CD14-positive monocyte (primary cell): Measurements from ENCODE around the gene CDKAL1. TPM values are rescaled to one million over a fixed set of nuclear protein-coding genes. Genes with fewer than 3 reads are reported as not detected.

Experiments
- DNase-seq, 3 donors: peaks; one replicate each; pipeline ENCODE4 v3.0.0-alpha.2; 2011 to 2022
- H2AFZ ChIP-seq: 2 replicates; pipeline ENCODE4 v1.6.0; 2012; ENCODE audit warnings: mild to moderate bottlenecking, low read depth, low read length, inconsistent platforms; ENCODE audit not compliant: insufficient read depth, poor library complexity, severe bottlenecking
- H3K27ac ChIP-seq, 2 donors: 1 replicate in 1 of 2; 2 replicates in 1 of 2; pipeline ENCODE4 v1.5.1; 2012 to 2013; ENCODE audit warnings: low read length in 2 of 2, control low read depth in 1 of 2, inconsistent platforms in 1 of 2, low read depth in 1 of 2, mild to moderate bottlenecking in 1 of 2
- H3K27me3 ChIP-seq, 2 donors: one replicate each; pipeline versions ENCODE4 v1.6.0 to v1.6.1; 2011 to 2013; ENCODE audit warnings: low read length in 2 of 2; ENCODE audit not compliant: control insufficient read depth in 2 of 2, insufficient read depth in 2 of 2
- H3K36me3 ChIP-seq, 2 donors: replicated peaks in 1 of 2; 1 replicate in 1 of 2; 2 replicates in 1 of 2; pipeline versions ENCODE4 v1.5.1 to v1.6.1; 2012 to 2013; ENCODE audit warnings: low read length in 2 of 2, control low read depth in 1 of 2, inconsistent platforms in 1 of 2, mild to moderate bottlenecking in 1 of 2; ENCODE audit not compliant: insufficient read depth in 2 of 2, control insufficient read depth in 1 of 2
- H3K4me1 ChIP-seq, 2 donors: 1 replicate in 1 of 2; 2 replicates in 1 of 2; pipeline versions ENCODE4 v1.5.1 to v1.6.1; 2012 to 2013; ENCODE audit warnings: low read length in 2 of 2, control low read depth in 1 of 2, inconsistent platforms in 1 of 2, mild to moderate bottlenecking in 1 of 2, moderate library complexity in 1 of 2; ENCODE audit not compliant: insufficient read depth in 2 of 2, control insufficient read depth in 1 of 2
- H3K4me2 ChIP-seq: replicated peaks from 2 replicates; pipeline ENCODE3; 2012; ENCODE audit warnings: low read length, moderate library complexity, mild to moderate bottlenecking; ENCODE audit not compliant: poor library complexity, severe bottlenecking; ENCODE audit errors: extremely low read depth
- H3K4me3 ChIP-seq, 3 experiments: fragments of 200-600 bp in 1 of 3; sonication (generic) in 1 of 3; replicated peaks in 1 of 3; 1 replicate in 2 of 3; 2 replicates in 1 of 3; pipeline ENCODE4 v1.5.1; 2011 to 2013; ENCODE audit warnings: low read length in 3 of 3, mild to moderate bottlenecking in 3 of 3, control low read depth in 2 of 3, low read depth in 2 of 3, inconsistent platforms in 1 of 3, moderate library complexity in 1 of 3
- H3K79me2 ChIP-seq: 2 replicates; pipeline ENCODE4 v1.6.0; 2012; ENCODE audit warnings: mild to moderate bottlenecking, control low read depth, inconsistent platforms, low read length, moderate library complexity; ENCODE audit not compliant: insufficient read depth
- H3K9ac ChIP-seq: 2 replicates; pipeline ENCODE4 v1.6.0; 2017; ENCODE audit warnings: low read length, mild to moderate bottlenecking; ENCODE audit not compliant: insufficient read depth, poor library complexity, severe bottlenecking
- H3K9me3 ChIP-seq, 2 donors: replicated peaks in 1 of 2; 1 replicate in 1 of 2; 2 replicates in 1 of 2; pipeline versions ENCODE4 v1.5.1 to v1.6.1; 2012 to 2013; ENCODE audit warnings: low read length in 2 of 2, control low read depth in 1 of 2; ENCODE audit not compliant: control insufficient read depth in 1 of 2, insufficient read depth in 1 of 2
- H4K20me1 ChIP-seq: 2 replicates; pipeline ENCODE4 v1.6.0; 2012; ENCODE audit warnings: mild to moderate bottlenecking, low read length, control low read depth, moderate library complexity; ENCODE audit not compliant: insufficient read depth
- H3K27ac Mint-ChIP-seq, 7 donors: one replicate each; pipeline ENCODE4 v1.8.0; 2020; ENCODE audit warnings: mild to moderate bottlenecking in 7 of 7, mixed read lengths in 7 of 7, moderate library complexity in 6 of 7, inconsistent platforms in 2 of 7
- H3K27me3 Mint-ChIP-seq, 3 donors: one replicate each; pipeline ENCODE4 v1.8.0; 2021 to 2022; ENCODE audit warnings: low read depth in 3 of 3, mild to moderate bottlenecking in 3 of 3, mixed read lengths in 3 of 3, moderate library complexity in 3 of 3, inconsistent platforms in 1 of 3
- H3K36me3 Mint-ChIP-seq, 2 donors: one replicate each; pipeline ENCODE4 v1.8.0; 2020; ENCODE audit warnings: mixed read lengths in 2 of 2, inconsistent platforms in 1 of 2, mild to moderate bottlenecking in 1 of 2
- H3K4me1 Mint-ChIP-seq: one replicate; pipeline ENCODE4 v1.8.0; 2020; ENCODE audit warnings: mild to moderate bottlenecking, mixed read lengths
- H3K4me3 Mint-ChIP-seq, 2 donors: one replicate each; pipeline ENCODE4 v1.8.0; 2020; ENCODE audit warnings: mild to moderate bottlenecking in 2 of 2, mixed read lengths in 2 of 2, moderate library complexity in 1 of 2
- H3K9me3 Mint-ChIP-seq, 7 donors: one replicate each; pipeline ENCODE4 v1.8.0; 2020 to 2022; ENCODE audit warnings: mixed read lengths in 7 of 7, mild to moderate bottlenecking in 6 of 7, moderate library complexity in 6 of 7, inconsistent platforms in 2 of 7
- CTCF ChIP-seq: fragments of 200-600 bp; IDR thresholded peaks from one replicate; pipeline ENCODE4 v1.8.0; 2022; ENCODE audit warnings: antibody characterized with exemption, mild to moderate bottlenecking
- WGBS: methylation state at CpG from one replicate; pipeline ENCODE4 v1.1.5; 2013; ENCODE audit warnings: missing lambda C conversion rate; ENCODE audit not compliant: insufficient coverage; 5-methylcytosine and 5-hydroxymethylcytosine counted together
- intact Hi-C, 2 donors: fragments of 100-400 bp; cut with micrococcal nuclease; formaldehyde crosslinking; loops; one replicate each; pipeline versions ENCODE4 v1.15.0 to v1.15.1; 2023
- polyA plus RNA-seq, 3 donors: library from polyadenylated mRNA; depleted of rRNA in 1 of 3; unstranded in 2 of 3; stranded (reverse) in 1 of 3; fragments of 300-500 nt in 2 of 3; fragments of >200 nt in 1 of 3; fragmentation: Illumina TruSeq in 2 of 3; gene quantifications; 1 replicate in 2 of 3; 2 replicates in 1 of 3; pipeline ENCODE4 v1.2.3, GENCODE V29; 2012 to 2021

The CDKAL1 gene
- polyA plus RNA-seq, 3 donors = 3.2 to 12.4 (median 8.3) TPM

DNA sequence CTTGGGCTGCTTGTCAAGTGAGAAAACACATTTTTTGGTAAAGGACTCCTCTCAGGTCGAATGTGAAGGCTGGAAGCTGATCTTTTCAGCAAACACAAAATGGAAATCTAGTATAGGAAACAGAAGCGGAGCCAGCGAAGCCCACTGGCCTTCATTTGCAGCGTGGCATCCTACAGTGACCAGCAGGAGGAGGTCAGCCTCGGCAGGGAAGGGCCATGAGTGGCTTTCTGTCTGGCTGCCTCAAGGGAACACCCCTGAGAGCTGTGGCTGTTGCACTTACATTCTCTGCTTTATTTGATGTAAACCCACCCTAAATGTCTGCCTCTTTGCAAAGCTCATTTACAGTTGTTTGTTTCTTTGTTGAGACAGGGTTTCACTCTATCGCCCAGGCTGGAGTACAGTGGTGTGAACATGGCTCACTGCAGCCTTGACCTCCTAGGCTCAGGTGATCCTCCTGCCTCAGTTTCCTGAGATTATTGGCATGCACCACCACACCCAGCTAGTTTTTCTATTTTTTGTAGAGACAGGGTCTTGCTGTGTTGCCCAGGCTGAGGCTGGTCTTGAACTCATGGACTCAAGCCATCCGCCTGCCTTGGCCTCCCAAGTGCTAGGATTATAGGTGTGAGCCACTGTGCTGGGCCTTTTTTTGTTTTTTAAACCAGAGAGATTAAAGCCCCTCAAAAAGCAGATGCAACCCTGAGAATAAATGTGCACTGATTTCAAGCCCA lies 737.3 kb downstream of the CDKAL1 start:
- intact Hi-C loops = no loop called here
- Histone ChIP-seq H4K20me1 (no peaks in the 10 kb centered on the region), H2AFZ (no peak overlapping the region), H3K9me3 (peaks cover 0 to 14% of the 10 kb centered on the region in 2 donors), H3K4me2 (no peak overlapping the region), H3K4me3 (no peak overlapping the region), H3K9ac (no peak overlapping the region), H3K79me2 (no peaks in the 10 kb centered on the region), H3K36me3 (no peaks in the 10 kb centered on the region), H3K4me1 (no peaks in the 10 kb centered on the region), H3K27me3 (no peaks in the 10 kb centered on the region), H3K27ac (no peak overlapping the region)
- Mint-ChIP-seq H3K4me1 (no peaks in the 10 kb centered on the region), H3K4me3 (no peak overlapping the region), H3K9me3 (peaks cover 8 to 26% (median 11%) of the 10 kb centered on the region in 7 donors), H3K36me3 (no peaks in the 10 kb centered on the region), H3K27ac (no peak overlapping the region), H3K27me3 (peaks cover 0 to 2% (median 2%) of the 10 kb centered on the region in 3 donors)
- WGBS = 92% methylated on average over 7 of the region's 7 CpGs
- TF ChIP-seq CTCF = no peak
- DNase-seq = no peak

DNA sequence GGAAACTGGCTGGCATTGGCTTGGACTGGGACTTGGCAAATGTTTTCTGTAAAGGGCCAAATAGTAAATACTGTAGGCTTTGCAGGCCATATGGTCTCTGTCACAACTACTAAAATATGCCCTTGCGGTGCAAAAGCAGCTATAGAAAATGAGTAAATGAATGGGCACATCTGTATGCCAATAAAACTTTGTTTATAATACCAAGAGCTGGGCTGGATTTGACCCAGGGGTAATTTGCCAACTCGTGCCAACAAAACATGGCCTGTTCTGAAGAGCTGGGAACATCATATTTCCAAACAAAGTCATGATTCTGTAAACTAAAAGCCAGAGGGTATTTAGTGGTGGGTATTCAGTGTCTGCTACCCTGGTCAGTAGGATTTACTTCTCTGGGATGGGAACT lies 739.2 kb downstream of the CDKAL1 start:
- no peaks in the 10 kb centered on the region for H3K4me1 ChIP-seq
- H3K9me3 ChIP-seq = peaks cover 0 to 14% of the 10 kb centered on the region in 2 donors
- no peaks in the 10 kb centered on the region for H3K36me3 ChIP-seq
- no peak for TF ChIP-seq CTCF
- no peak for DNase-seq
- no peak overlapping the region for H3K4me2 ChIP-seq
- Mint-ChIP-seq H3K4me1 (no peaks in the 10 kb centered on the region), H3K4me3 (no peak overlapping the region), H3K36me3 (no peaks in the 10 kb centered on the region), H3K27ac (no peak overlapping the region), H3K9me3 (peaks cover 6 to 29% (median 13%) of the 10 kb centered on the region in 7 donors), H3K27me3 (peaks cover 0 to 2% (median 0%) of the 10 kb centered on the region in 3 donors)
- H3K79me2 ChIP-seq = no peaks in the 10 kb centered on the region
- no peak overlapping the region for H2AFZ ChIP-seq
- no peaks in the 10 kb centered on the region for H3K27me3 ChIP-seq
- H3K9ac ChIP-seq = no peak overlapping the region
- no CpG with 5 or more reads among the region's 2 CpGs for WGBS
- no peak overlapping the region for H3K27ac ChIP-seq
- no peak overlapping the region for H3K4me3 ChIP-seq
- intact Hi-C loops = no loop called here
- no peaks in the 10 kb centered on the region for H4K20me1 ChIP-seq
